CD4-positive, alpha-beta T cell (primary cell): ENCODE measurements around the gene TINAGL1. TPM values are rescaled to one million over a fixed set of nuclear protein-coding genes. Genes with fewer than 3 reads are reported as not detected.

Source experiments
- ATAC-seq: fragments of 200-7000 bp; cut with Tn5 transposase; one replicate; pipeline ENCODE4 v1.10.0; 2022; ENCODE audit warnings: mild to moderate bottlenecking; ENCODE audit not compliant: poor library complexity
- CTCF ChIA-PET: fragments of 350-600 bp; sonication (Branson Sonifier 250); formaldehyde crosslinking; loops from one replicate; lab custom pipeline; 2021; ENCODE audit warnings: antibody characterized with exemption, inconsistent platforms; lab: Charles Lee
- POLR2A ChIA-PET: fragments of 350-600 bp; sonication (Branson Sonifier 250); formaldehyde crosslinking; loops from one replicate; lab custom pipeline; 2021; ENCODE audit warnings: antibody characterized with exemption, inconsistent platforms; lab: Charles Lee
- DNase-seq, 14 experiments: peaks; one replicate each; pipeline ENCODE4 v3.0.0-alpha.2; 2013 to 2020; ENCODE audit warnings: mixed read lengths in 2 of 14
- H3K27ac ChIP-seq, 2 donors: one replicate each; pipeline versions ENCODE4 v1.5.1 to v1.7.0; 2013; ENCODE audit warnings: low read length in 2 of 2, low read depth in 1 of 2, mild to moderate bottlenecking in 1 of 2
- H3K27me3 ChIP-seq, 2 experiments: 1 replicate in 1 of 2; 2 replicates in 1 of 2; pipeline versions ENCODE4 v1.6.1 to v1.7.0; 2013; ENCODE audit warnings: low read length in 2 of 2, control low read depth in 1 of 2, mild to moderate bottlenecking in 1 of 2, moderate library complexity in 1 of 2; ENCODE audit not compliant: insufficient read depth in 2 of 2, control insufficient read depth in 1 of 2
- H3K36me3 ChIP-seq: one replicate; pipeline ENCODE4 v1.6.1; 2013; ENCODE audit warnings: low read length, control low read depth; ENCODE audit not compliant: insufficient read depth
- H3K4me1 ChIP-seq: one replicate; pipeline ENCODE4 v1.6.1; 2013; ENCODE audit warnings: low read length, control low read depth; ENCODE audit not compliant: insufficient read depth
- H3K4me3 ChIP-seq: one replicate; pipeline ENCODE4 v1.5.1; 2013; ENCODE audit warnings: mild to moderate bottlenecking, low read length, moderate library complexity
- H3K9me3 ChIP-seq, 2 experiments: 1 replicate in 1 of 2; 2 replicates in 1 of 2; pipeline versions ENCODE4 v1.6.1 to v1.7.0; 2013; ENCODE audit warnings: low read length in 2 of 2, mild to moderate bottlenecking in 2 of 2, control low read depth in 1 of 2, moderate library complexity in 1 of 2; ENCODE audit not compliant: control insufficient read depth in 1 of 2, insufficient read depth in 1 of 2
- H3K27ac Mint-ChIP-seq: one replicate; pipeline ENCODE4 v1.8.0; 2020; ENCODE audit warnings: mixed read lengths
- H3K27me3 Mint-ChIP-seq: one replicate; pipeline ENCODE4 v1.8.0; 2021; ENCODE audit warnings: mixed read lengths
- H3K36me3 Mint-ChIP-seq: one replicate; pipeline ENCODE4 v1.8.0; 2021; ENCODE audit warnings: low read depth, mixed read lengths
- H3K4me1 Mint-ChIP-seq: one replicate; pipeline ENCODE4 v1.8.0; 2021; ENCODE audit warnings: low read depth, mixed read lengths
- H3K4me3 Mint-ChIP-seq: one replicate; pipeline ENCODE4 v1.8.0; 2020; ENCODE audit warnings: mild to moderate bottlenecking, mixed read lengths
- H3K9me3 Mint-ChIP-seq: one replicate; pipeline ENCODE4 v1.8.0; 2020; ENCODE audit warnings: mixed read lengths
- intact Hi-C, 2 experiments: fragments of 100-400 bp; cut with DNase I in 1 of 2; cut with micrococcal nuclease in 1 of 2; formaldehyde crosslinking; loops; one replicate each; pipeline versions ENCODE4 v1.15.1 to v1.9.0; 2023 to 2025; cut with DNase I, micrococcal nuclease
- total RNA-seq, 174 experiments: library from RNA in 2 of 174; stranded (reverse) in 2 of 174; gene quantifications; one replicate each; pipeline ENCODE4 v1.2.3 and lab custom pipeline; 2021 to 2026
- TF ChIP-seq, protein P1 (sequence below): fragments of 200-600 bp; IDR thresholded peaks from one replicate; pipeline ENCODE4 v1.8.0; 2022; ENCODE audit warnings: antibody characterized with exemption, mild to moderate bottlenecking

The TINAGL1 gene
- total RNA-seq, 2 experiments from 2014 or later: not detected

- TF ChIP-seq, protein P1, sequence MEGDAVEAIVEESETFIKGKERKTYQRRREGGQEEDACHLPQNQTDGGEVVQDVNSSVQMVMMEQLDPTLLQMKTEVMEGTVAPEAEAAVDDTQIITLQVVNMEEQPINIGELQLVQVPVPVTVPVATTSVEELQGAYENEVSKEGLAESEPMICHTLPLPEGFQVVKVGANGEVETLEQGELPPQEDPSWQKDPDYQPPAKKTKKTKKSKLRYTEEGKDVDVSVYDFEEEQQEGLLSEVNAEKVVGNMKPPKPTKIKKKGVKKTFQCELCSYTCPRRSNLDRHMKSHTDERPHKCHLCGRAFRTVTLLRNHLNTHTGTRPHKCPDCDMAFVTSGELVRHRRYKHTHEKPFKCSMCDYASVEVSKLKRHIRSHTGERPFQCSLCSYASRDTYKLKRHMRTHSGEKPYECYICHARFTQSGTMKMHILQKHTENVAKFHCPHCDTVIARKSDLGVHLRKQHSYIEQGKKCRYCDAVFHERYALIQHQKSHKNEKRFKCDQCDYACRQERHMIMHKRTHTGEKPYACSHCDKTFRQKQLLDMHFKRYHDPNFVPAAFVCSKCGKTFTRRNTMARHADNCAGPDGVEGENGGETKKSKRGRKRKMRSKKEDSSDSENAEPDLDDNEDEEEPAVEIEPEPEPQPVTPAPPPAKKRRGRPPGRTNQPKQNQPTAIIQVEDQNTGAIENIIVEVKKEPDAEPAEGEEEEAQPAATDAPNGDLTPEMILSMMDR: no peak
- CTCF ChIA-PET: no interaction called here
- intact Hi-C loops: no loop called here
- no peaks in the 10 kb centered on the region for H3K9me3 ChIP-seq
- Mint-ChIP-seq H3K27me3 (no peaks in the 10 kb centered on the region), H3K4me1 (no peaks in the 10 kb centered on the region), H3K4me3 (no peak overlapping the region), H3K27ac (no peak overlapping the region), H3K36me3 (peaks cover 68% of the 10 kb centered on the region), H3K9me3 (no peaks in the 10 kb centered on the region)
- no peaks in the 10 kb centered on the region for H3K27me3 ChIP-seq
- H3K36me3 ChIP-seq: peaks cover 61% of the 10 kb centered on the region
- no peak overlapping the region for H3K4me3 ChIP-seq
- no peak overlapping the region for H3K27ac ChIP-seq
- DNase-seq (no peak), ATAC-seq (no peak)
- POLR2A ChIA-PET: no interaction called here
- no peaks in the 10 kb centered on the region for H3K4me1 ChIP-seq
These were observed 51.7 kb downstream of the TINAGL1 start for GRCh38 chr1:31627930-31628559.

DNA sequence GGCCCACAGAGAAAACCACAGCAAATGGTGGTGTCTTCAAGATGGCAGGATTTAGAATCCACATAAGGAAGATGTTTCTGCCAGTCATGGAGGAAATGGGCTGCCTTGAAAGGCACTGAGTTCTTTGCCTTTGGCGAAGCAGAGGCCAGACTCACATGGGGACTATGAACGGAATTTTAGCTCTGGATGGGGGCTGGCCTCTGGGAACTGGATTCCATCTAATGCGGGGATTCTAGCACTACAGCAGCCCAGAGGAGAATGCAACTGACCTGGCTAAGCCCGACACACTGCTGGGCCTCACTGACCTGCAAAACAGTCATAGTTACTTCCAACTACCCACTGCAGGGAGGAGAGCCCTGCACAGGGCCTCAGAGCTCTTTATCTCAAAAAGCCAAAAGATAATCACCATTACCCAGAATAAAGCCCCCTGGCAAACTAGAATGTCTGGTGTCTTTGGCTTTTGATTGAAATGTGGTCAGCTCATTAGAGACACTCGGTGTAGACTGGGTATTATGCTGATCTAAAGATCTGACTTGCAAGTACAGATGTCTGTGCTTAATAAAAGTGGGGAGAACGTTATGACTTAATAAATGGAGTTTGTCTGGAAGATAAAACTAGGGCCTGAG, 52.7 kb downstream of the TINAGL1 start:
- ChIA-PET POLR2A (interaction anchor here (0.8 kb wide), 1 partner anchor 12 kb away, joined by 3 read pairs; no protein-coding TSS in a partner anchor), CTCF (no interaction called here)
- Histone ChIP-seq H3K27ac (no peak overlapping the region), H3K4me3 (no peak overlapping the region), H3K27me3 (no peaks in the 10 kb centered on the region), H3K36me3 (peaks cover 68% of the 10 kb centered on the region), H3K4me1 (no peaks in the 10 kb centered on the region), H3K9me3 (no peaks in the 10 kb centered on the region)
- peaks cover 73% of the 10 kb centered on the region for H3K36me3 Mint-ChIP-seq
- ATAC-seq (no peak), DNase-seq (no peak)
- H3K9me3 Mint-ChIP-seq: no peaks in the 10 kb centered on the region
- H3K4me1 Mint-ChIP-seq: no peaks in the 10 kb centered on the region
- H3K27ac Mint-ChIP-seq: no peak overlapping the region
- TF ChIP-seq, protein P1: no peak
- intact Hi-C loops: no loop called here
- H3K27me3 Mint-ChIP-seq: no peaks in the 10 kb centered on the region
- H3K4me3 Mint-ChIP-seq: no peak overlapping the region

DNA sequence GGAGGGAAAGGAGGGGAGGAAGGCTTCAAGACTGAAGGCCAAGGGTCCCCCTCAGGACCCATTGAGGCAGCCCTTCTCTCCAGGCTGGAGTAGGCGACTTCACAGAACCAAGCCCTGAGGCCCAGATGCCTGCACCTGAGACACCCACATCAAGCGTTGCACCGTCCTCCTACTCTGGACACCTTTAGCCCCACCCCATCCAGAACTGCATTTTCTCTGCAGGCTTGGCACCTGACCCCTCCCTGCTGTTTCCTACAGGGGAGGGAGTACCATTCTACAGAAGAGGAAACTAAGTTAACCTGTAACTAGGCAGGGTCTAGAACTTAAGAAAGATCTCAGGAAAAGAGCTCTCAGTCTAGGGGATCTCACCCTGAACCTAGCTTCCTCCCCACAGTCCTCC, 56.3 kb downstream of the TINAGL1 start:
- Mint-ChIP-seq H3K4me3 (no peak overlapping the region), H3K27me3 (no peaks in the 10 kb centered on the region), H3K9me3 (no peaks in the 10 kb centered on the region), H3K4me1 (no peaks in the 10 kb centered on the region), H3K27ac (no peak overlapping the region), H3K36me3 (peaks cover 85% of the 10 kb centered on the region)
- ChIA-PET CTCF (interaction anchor here (0.7 to 1.0 kb wide), 2 partner anchors 12 to 15 kb away, joined by 3 read pairs; partner anchors contain the start of gene PEF1), POLR2A (no interaction called here)
- DNase-seq (no peak), ATAC-seq (no peak)
- Histone ChIP-seq H3K9me3 (no peaks in the 10 kb centered on the region), H3K4me1 (peaks cover 4% of the 10 kb centered on the region), H3K36me3 (peaks cover 77% of the 10 kb centered on the region), H3K4me3 (no peak overlapping the region), H3K27me3 (no peaks in the 10 kb centered on the region), H3K27ac (no peak overlapping the region)
- TF ChIP-seq, protein P1: no peak
- intact Hi-C loops: no loop called here
